GM18873 (cell line): ENCODE measurements around the gene MST1.

Source experiments
- ATAC-seq: cut with Tn5 transposase; IDR thresholded peaks from one replicate; pipeline ENCODE4 v1.9.1; 2021; ENCODE audit warnings: mild to moderate bottlenecking, moderate library complexity, moderate number of reproducible peaks; ENCODE audit not compliant: unreplicated experiment, low FRiP score

The MST1 gene

GRCh38 chr3:49689046-49689907 lies at the start of gene MST1, which contains the start of gene RNF123:
TSS of gene MST1 (minus strand) at chr3:49689474. CDS start at chr3:49688691, 783 bp downstream.
TSS of gene RNF123 (plus strand) at chr3:49689557. CDS start at chr3:49691166, 1,609 bp downstream.
- peak; percentile 40 for ATAC-seq

GRCh38 chr3:49738067-49738713 lies 48.9 kb upstream of the MST1 start:
- ATAC-seq, result no peak

GRCh38 chr3:49734752-49735151 lies 45.5 kb upstream of the MST1 start:
- no peak for ATAC-seq

- no peak for ATAC-seq
Measured at GRCh38 chr3:49733551-49733950, 44.3 kb upstream of the MST1 start.

GRCh38 chr3:49732597-49732996 lies 43.3 kb upstream of the MST1 start:
- ATAC-seq, result no peak

- no peak for ATAC-seq
Measured at GRCh38 chr3:49729966-49730609, 40.8 kb upstream of the MST1 start.

- ATAC-seq, result no peak
Measured at GRCh38 chr3:49727924-49728361, 38.7 kb upstream of the MST1 start.

GRCh38 chr3:49727154-49727923 lies 38.1 kb upstream of the MST1 start:
- no peak for ATAC-seq

GRCh38 chr3:49725906-49726681 lies 36.8 kb upstream of the MST1 start:
- no peak for ATAC-seq

- ATAC-seq, result no peak
Measured at GRCh38 chr3:49724586-49724985, 35.3 kb upstream of the MST1 start.

- ATAC-seq, result peak; percentile 69
Measured at GRCh38 chr3:49723628-49724551, 34.6 kb upstream of the MST1 start, which contains the start of gene GMPPB. TSS of gene GMPPB (minus strand) at chr3:49723951. CDS start at chr3:49723726, 225 bp downstream.

GRCh38 chr3:49723296-49723627 lies 34.0 kb upstream of the MST1 start:
- ATAC-seq, result no peak

GRCh38 chr3:49722896-49723295 lies 33.6 kb upstream of the MST1 start:
- ATAC-seq, result no peak

- ATAC-seq, result no peak
Measured at GRCh38 chr3:49721896-49722781, 32.9 kb upstream of the MST1 start.

- ATAC-seq, result no peak
Measured at GRCh38 chr3:49721596-49721895, 32.3 kb upstream of the MST1 start.

GRCh38 chr3:49720855-49721595 lies 31.8 kb upstream of the MST1 start:
- no peak for ATAC-seq

- ATAC-seq, result peak; percentile 39
Measured at GRCh38 chr3:49719214-49719884, 30.1 kb upstream of the MST1 start, which contains the start of gene AMIGO3. TSS of gene AMIGO3 (minus strand) at chr3:49719684. CDS start at chr3:49719465, 219 bp downstream.
